Adrenal gland (tissue), 12 donors: ENCODE data around the gene MLN. TPM values are rescaled to one million over a fixed set of nuclear protein-coding genes. Genes with fewer than 3 reads are reported as not detected.

Experiments used
- DNase-seq, 7 donors: peaks; one replicate each; pipeline ENCODE4 v3.0.0-alpha.2; 2019 to 2020
- H3K27ac ChIP-seq, 5 donors: fragments of 200-600 bp; sonication (generic) in 4 of 5; 1 replicate in 3 of 5; 2 replicates in 2 of 5; pipeline versions ENCODE4 v1.5.1 to v1.8.0; 2016 to 2020; ENCODE audit warnings: mild to moderate bottlenecking in 1 of 5
- H3K27me3 ChIP-seq: fragments of 200-600 bp; 2 replicates; pipeline ENCODE4 v1.8.0; 2021
- H3K36me3 ChIP-seq, 2 donors: fragments of 200-600 bp; replicated peaks in 1 of 2; 1 replicate in 1 of 2; 2 replicates in 1 of 2; pipeline versions ENCODE4 v1.5.1 to v1.8.0; 2018 to 2022
- H3K4me1 ChIP-seq, 2 donors: fragments of 200-600 bp; replicated peaks in 1 of 2; 1 replicate in 1 of 2; 2 replicates in 1 of 2; pipeline versions ENCODE4 v1.5.1 to v1.8.0; 2018 to 2021
- H3K4me3 ChIP-seq, 4 donors: fragments of 200-600 bp; sonication (generic) in 3 of 4; one replicate each; pipeline ENCODE4 v1.5.1; 2016 to 2018
- H3K9me3 ChIP-seq, 3 donors: fragments of 200-600 bp; sonication (generic) in 1 of 3; replicated peaks in 1 of 3; 1 replicate in 2 of 3; 2 replicates in 1 of 3; pipeline versions ENCODE4 v1.5.1 to v1.8.0; 2016 to 2021
- CTCF ChIP-seq, 6 experiments: fragments of 450-650 bp in 4 of 6; fragments of 200-600 bp in 2 of 6; sonication (generic) in 1 of 6; IDR thresholded peaks; 1 replicate in 5 of 6; 2 replicates in 1 of 6; pipeline versions ENCODE4 v1.5.1 to v1.8.0; 2016 to 2021; ENCODE audit warnings: antibody characterized with exemption in 6 of 6, mild to moderate bottlenecking in 2 of 6, moderate library complexity in 1 of 6
- POLR2A ChIP-seq, 2 donors: fragments of 450-650 bp; IDR thresholded peaks; one replicate each; pipeline ENCODE4 v1.6.1; 2017; ENCODE audit warnings: antibody characterized with exemption in 2 of 2, mild to moderate bottlenecking in 2 of 2, moderate library complexity in 1 of 2
- WGBS, 4 donors: extraction: QIAGEN DNeasy Blood & Tissue Kit in 2 of 4; methylation state at CpG; one replicate each; pipeline versions ENCODE4 v1.1.5 to v1.1.7; 2013 to 2017; 5-methylcytosine and 5-hydroxymethylcytosine counted together
- intact Hi-C, 2 donors: fragments of 100-400 bp; cut with DNase I; formaldehyde crosslinking; loops; one replicate each; pipeline versions ENCODE4 v1.14.1 to v1.15.0; 2022 to 2023
- polyA plus RNA-seq, 3 donors: library from polyadenylated mRNA; stranded (reverse); fragments of 200-250 nt in 2 of 3; fragments of 350-450 nt in 1 of 3; fragmentation: Illumina TruSeq in 1 of 3; extraction: RNeasy Lipid Tissue Mini Kit (QIAGEN cat#74804) in 1 of 3; gene quantifications; one replicate each; pipeline ENCODE4 v1.2.3, GENCODE V29; 2013 to 2014
- total RNA-seq, 9 donors: library from RNA; depleted of rRNA in 4 of 9; stranded (reverse); fragments of >200 nt in 4 of 9; fragments of 120-200 nt in 1 of 9; fragmentation: NEBNext Ultra II Directional in 1 of 9; extraction: Animal tissue kit (Norgen Biotek cat#: 25700) in 1 of 9; gene quantifications; one replicate each; pipeline versions ENCODE4 v1.1.0 to v1.2.4, GENCODE V29; 2013 to 2023
- donor health status: healthy with polysubstance abuse.
- donor health status: Bipolar disorder and iron deficiency.
- donor health status: DM: yes; HTN: yes; CAD: no.
- donor health status: DM: no; HTN: no; CAD: no.
- donor health status: DM: no; HTN: no; CAD: no.
- donor health status: DM: yes; HTN: yes; CAD: no.

Gene MLN
- total and polyA plus RNA-seq, 12 donors = not detected

GRCh38 chr6:33777398-33778388 lies 26.1 kb downstream of the MLN start:
- Histone ChIP-seq H3K4me1 (peaks cover 0 to 17% of the 10 kb centered on the region in 2 donors), H3K36me3 (peaks cover 0 to 95% of the 10 kb centered on the region in 2 donors), H3K27me3 (no peaks in the 10 kb centered on the region), H3K27ac (no peak overlapping the region), H3K9me3 (no peaks in the 10 kb centered on the region), H3K4me3 (no peak overlapping the region)
- 76 to 85% (median 81%) methylated on average over 19 to 25 of the region's 25 CpGs for WGBS, 4 donors
- TF ChIP-seq CTCF (IDR thresholded peaks at IDR 0.05) (no peak), POLR2A (IDR thresholded peaks at IDR 0.05) (no peak)
- intact Hi-C loops = no loop called here
- no peak for DNase-seq

GRCh38 chr6:33776764-33777163 lies 27.0 kb downstream of the MLN start:
- H3K27ac ChIP-seq = no peak overlapping the region
- WGBS, 4 donors = 82 to 93% (median 90%) methylated on average over 12 to 13 of the region's 13 CpGs
- DNase-seq = no peak
- no peak overlapping the region for H3K4me3 ChIP-seq
- no peaks in the 10 kb centered on the region for H3K27me3 ChIP-seq
- peaks cover 5 to 15% of the 10 kb centered on the region in 2 donors for H3K4me1 ChIP-seq
- H3K9me3 ChIP-seq = no peaks in the 10 kb centered on the region
- TF ChIP-seq POLR2A (IDR thresholded peaks at IDR 0.05) (no peak), CTCF (IDR thresholded peaks at IDR 0.05) (no peak)
- intact Hi-C loops = no loop called here
- H3K36me3 ChIP-seq = peaks cover 0 to 95% of the 10 kb centered on the region in 2 donors

- WGBS, 4 donors = 91 to 100% (median 97%) methylated on average over 3 to 4 of the region's 4 CpGs
- intact Hi-C loops = no loop called here
These were observed 27.6 kb downstream of the MLN start for GRCh38 chr6:33776186-33776585.

More at GRCh38 chr6:33776186-33776585, 27.6 kb downstream of the MLN start:
- DNase-seq = no peak
- TF ChIP-seq CTCF (IDR thresholded peaks at IDR 0.05) (no peak), POLR2A (IDR thresholded peaks at IDR 0.05) (no peak)
- Histone ChIP-seq H3K9me3 (no peaks in the 10 kb centered on the region), H3K27me3 (no peaks in the 10 kb centered on the region), H3K36me3 (peaks cover 0 to 91% of the 10 kb centered on the region in 2 donors), H3K27ac (no peak overlapping the region), H3K4me1 (peaks cover 7 to 15% of the 10 kb centered on the region in 2 donors), H3K4me3 (no peak overlapping the region)
